Measurements from ENCODE around the gene CLPTM1. TPM values are rescaled to one million over a fixed set of nuclear protein-coding genes. Genes with fewer than 3 reads are reported as not detected.

CLPTM1 gene
- total and polyA plus RNA-seq, 8 donors: 67.1 to 118 (median 71.5) TPM

- DNase-seq (no peak), ATAC-seq (no peak)
- Histone ChIP-seq H3K4me3 (no peak overlapping the region), H3K4me1 (peaks cover 0 to 9% of the 10 kb centered on the region in 2 donors), H3K27ac (no peak overlapping the region), H3K27me3 (no peaks in the 10 kb centered on the region), H3K9me3 (no peaks in the 10 kb centered on the region), H3K36me3 (peaks cover 0 to 10% of the 10 kb centered on the region in 2 donors)
- intact Hi-C loops (cut with DNase I): no loop called here
- no peak for TF ChIP-seq CTCF (IDR thresholded peaks at IDR 0.05)
Observed at GRCh38 chr19:44948237-44948636, 6.9 kb upstream of the CLPTM1 start.

- intact Hi-C loops (cut with DNase I): no loop called here
- Histone ChIP-seq H3K27ac (no peak overlapping the region), H3K4me1 (peaks cover 0 to 15% of the 10 kb centered on the region in 2 donors), H3K4me3 (no peak overlapping the region), H3K36me3 (peaks cover 0 to 10% of the 10 kb centered on the region in 2 donors), H3K9me3 (no peaks in the 10 kb centered on the region), H3K27me3 (no peaks in the 10 kb centered on the region)
- no peak for TF ChIP-seq CTCF (IDR thresholded peaks at IDR 0.05)
- ATAC-seq (no peak), DNase-seq (no peak)
Observed at GRCh38 chr19:44948763-44949374, 6.3 kb upstream of the CLPTM1 start.

GRCh38 chr19:44949550-44949949 lies 5.6 kb upstream of the CLPTM1 start:
- DNase-seq (no peak), ATAC-seq (no peak)
- H3K36me3 ChIP-seq: peaks cover 0 to 10% of the 10 kb centered on the region in 2 donors
- H3K4me3 ChIP-seq: no peak overlapping the region
- no peak for TF ChIP-seq CTCF (IDR thresholded peaks at IDR 0.05)
- no peak overlapping the region for H3K27ac ChIP-seq
- no peaks in the 10 kb centered on the region for H3K9me3 ChIP-seq
- intact Hi-C loops (cut with DNase I): no loop called here
- peaks cover 0 to 20% of the 10 kb centered on the region in 2 donors for H3K4me1 ChIP-seq
- H3K27me3 ChIP-seq: no peaks in the 10 kb centered on the region

GRCh38 chr19:44951179-44952159 lies 3.7 kb upstream of the CLPTM1 start:
- H3K36me3 ChIP-seq: peaks cover 0 to 10% of the 10 kb centered on the region in 2 donors
- intact Hi-C loops (cut with DNase I): loop anchor here in 1 of 2 donors (5.0 kb wide), 1 partner anchor 49 kb away; no protein-coding TSS in a partner anchor
- H3K4me1 ChIP-seq: peaks cover 7 to 30% of the 10 kb centered on the region in 2 donors
- H3K27me3 ChIP-seq: no peaks in the 10 kb centered on the region
- H3K4me3 ChIP-seq: no peak overlapping the region
- DNase-seq (peak in 2 of 4 donors; percentile 74 to 85), ATAC-seq (peak; percentile 16)
- peak; percentile 86 to 87 for TF ChIP-seq CTCF (IDR thresholded peaks at IDR 0.05)
- H3K9me3 ChIP-seq: no peaks in the 10 kb centered on the region
- no peak overlapping the region for H3K27ac ChIP-seq

GRCh38 chr19:44954278-44954648 lies 917 bp upstream of the CLPTM1 start:
- Histone ChIP-seq H3K36me3 (peaks cover 0 to 10% of the 10 kb centered on the region in 2 donors), H3K4me1 (peaks cover 7 to 49% of the 10 kb centered on the region in 2 donors), H3K27me3 (no peaks in the 10 kb centered on the region), H3K9me3 (no peaks in the 10 kb centered on the region), H3K27ac (peak overlapping the region; percentile 87 to 94), H3K4me3 (peak overlapping the region; percentile 91 to 97)
- intact Hi-C loops (cut with DNase I): loop anchor here in 1 of 2 donors (5.0 kb wide), 1 partner anchor 52 kb away; no protein-coding TSS in a partner anchor
- no peak for TF ChIP-seq CTCF (IDR thresholded peaks at IDR 0.05)
- DNase-seq (no peak), ATAC-seq (no peak)

Data from left lung (tissue), 10 donors.